OCI-LY1 (cell line): Measurements from ENCODE around the gene FBXO15.

Source experiments
- H2AFZ ChIP-seq: fragments of 200-600 bp; sonication (generic), shearing (Covaris generic); 2 replicates; pipeline ENCODE4 v1.6.0; 2014; ENCODE audit warnings: antibody characterized with exemption, mild to moderate bottlenecking, low read length
- H3F3A ChIP-seq: fragments of 200-600 bp; sonication (generic), shearing (Covaris generic); 2 replicates; pipeline ENCODE4 v1.6.0; 2014; ENCODE audit warnings: mild to moderate bottlenecking, antibody characterized with exemption, low read length, moderate library complexity; ENCODE audit not compliant: insufficient read depth
- H3K27ac ChIP-seq: fragments of 200-600 bp; sonication (generic); 2 replicates; pipeline ENCODE4 v1.5.1; 2014; ENCODE audit warnings: low read length, mixed run types, mild to moderate bottlenecking, low read depth; ENCODE audit not compliant: poor library complexity, severe bottlenecking
- H3K27me3 ChIP-seq: fragments of 200-600 bp; sonication (generic); 2 replicates; pipeline ENCODE4 v1.6.0; 2014; ENCODE audit warnings: antibody characterized with exemption, mild to moderate bottlenecking, low read length, moderate library complexity; ENCODE audit not compliant: insufficient read depth
- H3K36me3 ChIP-seq: fragments of 200-600 bp; sonication (generic); 2 replicates; pipeline ENCODE4 v1.6.1; 2014; ENCODE audit warnings: mild to moderate bottlenecking, antibody characterized with exemption, low read length, moderate library complexity, mixed read lengths; ENCODE audit not compliant: insufficient read depth
- H3K4me1 ChIP-seq: fragments of 200-600 bp; sonication (generic); 2 replicates; pipeline ENCODE4 v1.5.1; 2014; ENCODE audit warnings: mild to moderate bottlenecking, low read length, moderate library complexity; ENCODE audit not compliant: insufficient read depth, severe bottlenecking
- H3K4me2 ChIP-seq: fragments of 200-600 bp; sonication (generic), shearing (Covaris generic); 2 replicates; pipeline ENCODE4 v1.6.1; 2014; ENCODE audit warnings: low read length
- H3K4me3 ChIP-seq: fragments of 200-600 bp; sonication (generic); 2 replicates; pipeline ENCODE4 v1.5.1; 2014; ENCODE audit warnings: low read length, low read depth, mild to moderate bottlenecking, mixed read lengths; ENCODE audit not compliant: poor library complexity, severe bottlenecking
- H3K79me2 ChIP-seq: fragments of 200-600 bp; shearing (Covaris generic); 2 replicates; pipeline ENCODE4 v1.6.1; 2016; ENCODE audit warnings: mixed run types, low read length, mixed read lengths; ENCODE audit not compliant: insufficient read depth
- H3K9ac ChIP-seq: fragments of 200-600 bp; sonication (generic), shearing (Covaris generic); 2 replicates; pipeline ENCODE4 v1.6.1; 2014; ENCODE audit warnings: mild to moderate bottlenecking, low read length, mixed read lengths
- H3K9me2 ChIP-seq: fragments of 200-600 bp; sonication (generic), shearing (Covaris generic); 2 replicates; pipeline ENCODE4 v1.6.1; 2014; ENCODE audit warnings: low read depth, mild to moderate bottlenecking, low read length, mixed read lengths
- H3K9me3 ChIP-seq: fragments of 200-600 bp; shearing (Covaris generic); 2 replicates; pipeline ENCODE4 v1.6.1; 2014; ENCODE audit warnings: low read length, mixed read lengths
- H4K20me1 ChIP-seq: fragments of 200-600 bp; sonication (generic), shearing (Covaris generic); 2 replicates; pipeline ENCODE4 v1.6.0; 2016; ENCODE audit warnings: mild to moderate bottlenecking, low read length; ENCODE audit not compliant: insufficient read depth
- EZH2 ChIP-seq: fragments of 200-600 bp; sonication (generic), shearing (Covaris generic); IDR thresholded peaks from 2 replicates; pipeline ENCODE4 v1.8.0; 2017; ENCODE audit warnings: borderline replicate concordance, mixed run types, mild to moderate bottlenecking, antibody characterized with exemption, low read length, moderate library complexity, mixed read lengths
- TF ChIP-seq, protein P1 (sequence below): fragments of 200-600 bp; sonication (generic), shearing (Covaris generic); IDR thresholded peaks from 2 replicates; pipeline ENCODE4 v1.5.1; 2017; ENCODE audit warnings: mild to moderate bottlenecking, antibody characterized with exemption, low read length, moderate library complexity, mixed read lengths

Gene FBXO15

DNA sequence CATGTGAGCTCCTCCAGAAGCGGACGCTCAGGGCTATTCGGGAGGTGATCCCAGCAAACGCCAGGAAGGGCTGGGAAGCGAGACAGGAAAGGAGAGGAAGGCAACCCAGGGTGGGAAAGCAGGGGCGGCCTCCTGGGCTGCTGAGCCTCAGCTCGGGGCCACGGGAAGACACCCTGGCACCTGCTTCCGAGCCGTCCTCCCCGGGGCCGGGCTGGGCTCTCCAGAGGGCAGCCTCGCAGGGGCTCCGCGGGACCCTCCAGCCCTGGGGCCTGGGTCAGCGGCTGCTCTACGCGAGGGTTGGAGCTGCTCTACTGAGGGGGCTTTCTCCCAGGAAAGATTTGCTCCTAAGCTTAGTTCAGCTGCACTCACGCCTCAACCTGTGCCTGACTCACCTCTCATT is 34.7 kb upstream of the FBXO15 start:
- H2AFZ ChIP-seq: no peak overlapping the region

DNA sequence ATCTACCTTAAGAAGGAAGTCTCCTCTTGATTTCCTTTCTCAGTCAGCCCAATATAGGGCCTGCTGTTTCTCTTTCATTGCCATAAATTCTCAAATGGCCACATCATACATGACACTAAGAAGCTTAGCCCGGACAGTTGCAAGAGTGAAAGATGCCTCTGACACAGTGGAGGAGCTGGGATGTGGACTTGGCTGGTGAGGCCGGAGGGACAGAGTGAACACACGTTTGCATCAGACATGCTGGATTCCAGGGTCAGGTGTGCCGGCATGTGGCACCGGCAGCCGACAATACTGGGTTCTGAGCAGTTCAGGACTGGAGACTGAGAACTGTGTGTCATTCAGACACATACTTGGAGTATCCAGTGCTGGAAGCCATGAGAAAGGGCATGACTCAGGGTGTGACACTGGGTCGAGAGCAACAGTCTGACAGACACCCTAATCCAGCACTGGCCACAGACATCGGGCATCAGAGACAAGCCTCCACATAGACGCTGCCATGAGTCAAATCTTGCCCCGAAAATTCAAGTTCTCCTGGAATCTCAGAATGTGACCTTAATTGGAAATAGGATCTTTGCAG is 32.1 kb upstream of the FBXO15 start:
- no peaks in the 10 kb centered on the region for H3K9me3 ChIP-seq
- H2AFZ ChIP-seq: no peak overlapping the region
- H3K79me2 ChIP-seq: no peaks in the 10 kb centered on the region
- H4K20me1 ChIP-seq: no peaks in the 10 kb centered on the region
- H3F3A ChIP-seq: no peaks in the 10 kb centered on the region
- TF ChIP-seq EZH2: no peak
- TF ChIP-seq, protein P1, sequence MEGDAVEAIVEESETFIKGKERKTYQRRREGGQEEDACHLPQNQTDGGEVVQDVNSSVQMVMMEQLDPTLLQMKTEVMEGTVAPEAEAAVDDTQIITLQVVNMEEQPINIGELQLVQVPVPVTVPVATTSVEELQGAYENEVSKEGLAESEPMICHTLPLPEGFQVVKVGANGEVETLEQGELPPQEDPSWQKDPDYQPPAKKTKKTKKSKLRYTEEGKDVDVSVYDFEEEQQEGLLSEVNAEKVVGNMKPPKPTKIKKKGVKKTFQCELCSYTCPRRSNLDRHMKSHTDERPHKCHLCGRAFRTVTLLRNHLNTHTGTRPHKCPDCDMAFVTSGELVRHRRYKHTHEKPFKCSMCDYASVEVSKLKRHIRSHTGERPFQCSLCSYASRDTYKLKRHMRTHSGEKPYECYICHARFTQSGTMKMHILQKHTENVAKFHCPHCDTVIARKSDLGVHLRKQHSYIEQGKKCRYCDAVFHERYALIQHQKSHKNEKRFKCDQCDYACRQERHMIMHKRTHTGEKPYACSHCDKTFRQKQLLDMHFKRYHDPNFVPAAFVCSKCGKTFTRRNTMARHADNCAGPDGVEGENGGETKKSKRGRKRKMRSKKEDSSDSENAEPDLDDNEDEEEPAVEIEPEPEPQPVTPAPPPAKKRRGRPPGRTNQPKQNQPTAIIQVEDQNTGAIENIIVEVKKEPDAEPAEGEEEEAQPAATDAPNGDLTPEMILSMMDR: no peak
- no peak overlapping the region for H3K4me3 ChIP-seq
- H3K27me3 ChIP-seq: peaks cover 8% of the 10 kb centered on the region
- no peaks in the 10 kb centered on the region for H3K9me2 ChIP-seq
- H3K9ac ChIP-seq: no peak overlapping the region
- no peak overlapping the region for H3K27ac ChIP-seq
- no peaks in the 10 kb centered on the region for H3K36me3 ChIP-seq
- H3K4me2 ChIP-seq: no peak overlapping the region
- no peaks in the 10 kb centered on the region for H3K4me1 ChIP-seq

More for the DNA sequence above, 34.7 kb upstream of the FBXO15 start:
- no peak overlapping the region for H3K4me3 ChIP-seq
- H3K27ac ChIP-seq: no peak overlapping the region
- H3K27me3 ChIP-seq: peaks cover 11% of the 10 kb centered on the region
- no peaks in the 10 kb centered on the region for H3K9me2 ChIP-seq
- H3K79me2 ChIP-seq: no peaks in the 10 kb centered on the region
- no peaks in the 10 kb centered on the region for H3F3A ChIP-seq
- TF ChIP-seq, protein P1: no peak
- TF ChIP-seq EZH2: no peak
- H3K9me3 ChIP-seq: no peaks in the 10 kb centered on the region
- no peak overlapping the region for H3K4me2 ChIP-seq
- H3K4me1 ChIP-seq: no peaks in the 10 kb centered on the region
- H3K9ac ChIP-seq: no peak overlapping the region
- H3K36me3 ChIP-seq: no peaks in the 10 kb centered on the region
- H4K20me1 ChIP-seq: no peaks in the 10 kb centered on the region

DNA sequence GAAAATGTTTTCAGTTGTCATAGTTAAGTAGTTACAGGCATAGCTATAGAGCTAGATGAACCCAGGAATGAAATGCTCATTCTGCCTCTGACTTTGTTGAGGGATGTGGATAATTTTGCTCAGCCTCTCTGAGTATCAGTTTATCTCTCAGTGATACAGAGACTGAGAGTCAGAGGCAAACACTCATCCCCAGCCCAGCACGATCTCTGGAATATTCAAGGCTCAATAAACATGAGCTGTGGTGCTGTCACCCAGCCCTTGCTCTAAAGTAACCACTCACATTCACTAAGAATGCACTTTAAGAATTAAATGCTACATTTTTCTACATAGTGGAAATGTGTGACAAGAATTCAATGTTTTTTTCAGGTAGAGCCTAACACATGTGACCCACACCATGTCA is 31.2 kb upstream of the FBXO15 start:
- Histone ChIP-seq H3K79me2 (no peaks in the 10 kb centered on the region), H3K4me3 (no peak overlapping the region), H3K9me3 (no peaks in the 10 kb centered on the region)

More for the DNA sequence above, 31.2 kb upstream of the FBXO15 start:
- Histone ChIP-seq H3K4me2 (no peak overlapping the region), H3K9ac (no peak overlapping the region), H3K27me3 (peaks cover 8% of the 10 kb centered on the region), H2AFZ (no peak overlapping the region), H3K27ac (no peak overlapping the region), H3K36me3 (no peaks in the 10 kb centered on the region), H3K4me1 (no peaks in the 10 kb centered on the region), H4K20me1 (no peaks in the 10 kb centered on the region), H3F3A (no peaks in the 10 kb centered on the region), H3K9me2 (no peaks in the 10 kb centered on the region)
- TF ChIP-seq, protein P1: no peak
- no peak for TF ChIP-seq EZH2
